ENCODE results near the gene TTLL12.

DNA sequence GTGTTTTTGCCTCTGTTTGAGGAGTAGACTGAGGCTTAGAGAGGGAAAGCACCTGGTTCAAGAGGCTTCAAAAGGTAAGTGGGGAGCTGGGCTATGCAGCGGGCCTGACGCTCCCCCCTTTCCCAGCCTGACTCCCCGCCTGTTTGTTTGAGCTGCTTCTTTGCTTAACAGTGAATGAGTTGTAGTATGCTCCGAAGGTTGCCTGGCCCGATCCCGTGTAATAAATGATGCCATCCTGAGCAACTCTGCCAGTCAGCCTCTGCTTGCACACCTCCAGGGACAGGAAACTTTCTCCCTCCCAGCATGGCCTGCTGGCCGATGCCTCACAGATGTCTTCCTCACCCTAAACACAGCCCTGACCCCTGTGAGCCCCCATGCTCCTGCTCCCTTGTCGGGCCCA, 45.5 kb upstream of the TTLL12 start:
- TF ChIP-seq GATA2 (IDR thresholded peaks at IDR 0.05; ENCODE audit: low read depth, low read length) (no peak), GATA3 (IDR thresholded peaks at IDR 0.05; ENCODE audit: low read depth, low read length) (no peak)
